Measurements from ENCODE around the gene VTI1A.
"Not testable (repeated sequence)": the region's sequence is repeated elsewhere in the genome, so short reads cannot be mapped to it uniquely, and the experiment has no call there.

VTI1A gene

DNA sequence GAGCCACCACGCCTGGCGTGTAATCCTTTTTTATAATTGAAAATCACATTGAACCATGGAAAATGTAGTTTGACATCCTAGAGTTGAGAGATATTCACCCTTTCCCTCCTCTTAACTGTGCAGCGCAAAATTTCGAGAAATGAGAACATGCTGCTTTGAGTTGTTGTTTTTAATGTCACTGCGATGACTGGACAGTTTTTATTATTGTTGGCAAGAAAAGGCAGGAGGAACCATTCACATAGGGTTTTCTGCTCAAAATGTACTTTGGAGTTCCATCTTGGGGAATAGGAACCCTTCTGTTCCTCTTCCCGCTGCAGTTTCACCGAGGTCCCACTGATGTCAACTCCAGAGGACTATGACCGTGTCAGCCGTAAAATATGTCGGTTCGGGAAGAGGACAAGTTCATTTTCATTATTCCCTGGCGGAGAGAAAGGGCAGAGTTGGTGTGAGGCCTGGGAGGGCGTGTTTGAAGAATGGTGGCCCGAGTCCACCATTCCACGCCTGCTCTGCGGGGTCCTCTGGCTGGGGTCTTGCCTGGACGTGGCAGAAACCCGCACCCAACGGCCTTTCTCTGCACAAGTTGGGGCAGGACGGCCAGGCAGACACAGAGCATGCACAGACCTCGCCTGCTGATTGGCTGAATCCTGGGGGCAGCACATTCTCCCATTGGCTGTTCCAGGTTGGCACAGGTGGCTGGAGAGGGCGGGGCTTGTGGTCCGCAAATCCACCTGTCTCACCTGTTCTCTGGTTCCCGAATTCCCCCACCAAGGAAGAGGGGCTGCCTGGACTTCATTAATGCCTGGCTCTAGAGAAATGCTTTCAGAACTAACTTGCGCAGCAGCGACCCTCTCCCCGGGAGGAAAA is 397.9 kb downstream of the VTI1A start:
- DNase-seq: no peak

- DNase-seq: no peak
These were observed 400.8 kb downstream of the VTI1A start for GRCh38 chr10:112847778-112848177.

GRCh38 chr10:112848228-112848627 is 401.2 kb downstream of the VTI1A start:
- no peak for DNase-seq

GRCh38 chr10:112848868-112849430 is 401.9 kb downstream of the VTI1A start:
- no peak for DNase-seq

GRCh38 chr10:112849546-112849945 is 402.5 kb downstream of the VTI1A start:
- no peak for DNase-seq

- DNase-seq: no peak
These were observed 404.2 kb downstream of the VTI1A start for GRCh38 chr10:112851181-112851580.

DNA sequence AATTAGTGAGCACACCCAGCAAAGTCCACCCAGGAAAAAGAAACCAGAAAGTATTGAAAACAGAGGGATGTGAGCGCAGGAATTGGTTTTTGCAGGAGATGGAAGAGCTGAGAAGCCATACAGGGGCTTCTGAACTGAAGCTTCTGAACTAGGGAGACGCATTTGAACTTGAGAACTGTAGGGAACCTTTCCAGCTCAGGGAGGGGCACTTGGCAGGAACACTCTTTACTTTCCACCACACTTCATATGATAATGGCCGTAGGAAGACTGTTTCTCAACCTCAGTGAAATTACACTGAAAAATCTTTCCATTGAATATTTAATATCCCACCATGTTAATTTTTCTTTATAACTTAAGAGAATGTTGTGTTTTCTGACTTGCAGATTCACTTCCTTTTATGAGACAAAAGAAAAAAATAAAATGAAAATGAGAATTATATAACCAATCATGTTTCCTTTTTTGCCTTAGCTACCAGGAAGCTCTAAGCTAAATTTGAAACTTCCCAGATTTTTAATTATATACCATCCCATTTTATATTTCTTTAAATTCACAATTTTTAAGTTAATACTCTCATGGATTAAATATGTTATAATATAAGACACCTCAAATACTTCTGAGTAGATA is 404.7 kb downstream of the VTI1A start:
- DNase-seq: no peak

GRCh38 chr10:112852306-112852705 is 405.3 kb downstream of the VTI1A start:
- DNase-seq: no peak

GRCh38 chr10:112855134-112855533 is 408.1 kb downstream of the VTI1A start:
- no peak for DNase-seq

DNA sequence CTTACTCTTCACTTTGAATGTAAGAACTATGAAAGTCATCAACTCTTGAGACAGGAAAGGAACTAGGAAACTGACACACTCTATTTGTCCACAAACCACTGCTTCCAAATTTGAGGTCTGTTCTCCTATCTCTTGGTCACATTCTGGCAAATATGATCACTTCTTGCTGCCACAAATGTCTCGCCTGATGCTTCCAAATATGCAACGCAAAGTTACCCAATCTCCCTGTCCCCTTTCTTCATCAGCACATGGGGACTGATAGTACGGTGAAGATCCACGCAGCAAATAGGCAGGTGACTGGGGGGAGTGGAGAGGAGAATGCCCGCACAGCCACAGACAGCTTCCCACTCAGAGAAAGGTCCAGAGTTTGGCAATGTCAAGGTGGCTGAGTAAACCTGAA is 410.5 kb downstream of the VTI1A start:
- DNase-seq: no peak

GRCh38 chr10:112858986-112859651 is 412.1 kb downstream of the VTI1A start:
- DNase-seq: no peak

DNA sequence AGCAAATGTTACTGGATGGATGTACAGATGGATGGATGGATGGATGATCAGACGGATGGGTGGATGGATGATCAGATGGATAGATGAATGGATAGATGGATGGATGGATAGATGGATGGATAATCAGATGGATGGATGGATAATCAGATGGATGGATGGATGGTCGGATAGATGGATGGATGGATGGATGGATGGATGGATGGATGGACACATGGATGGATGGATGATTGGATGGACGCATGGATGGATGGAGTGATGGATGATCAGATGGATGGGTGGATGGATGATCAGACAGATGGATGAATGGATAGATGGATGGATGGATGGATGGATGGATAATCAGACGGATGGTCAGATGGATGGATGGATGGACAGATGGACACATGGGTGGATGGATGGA is 412.8 kb downstream of the VTI1A start:
- DNase-seq: no peak

GRCh38 chr10:112863461-112863860 is 416.4 kb downstream of the VTI1A start:
- not testable (repeated sequence) for DNase-seq
